MCF 10A (cell line): ENCODE measurements around the gene ORAI1. TPM values are rescaled to one million over a fixed set of nuclear protein-coding genes. Genes with fewer than 3 reads are reported as not detected.
"Not testable (repeated sequence)": the region's sequence is repeated elsewhere in the genome, so short reads cannot be mapped to it uniquely, and the experiment has no call there.

Source experiments
- BruUV-seq: library from RNA; stranded (reverse); fragments of 400-500 nt; replicated peaks from 2 replicates; lab custom pipeline; 2021; lab: Mats Ljungman, UMichigan
- CTCF ChIA-PET: fragments of 300-600 bp; sonication (Branson Sonifier 250); formaldehyde crosslinking; extraction: SDS; loops from one replicate; lab custom pipeline; 2021; ENCODE audit warnings: antibody characterized with exemption, inconsistent platforms; lab: Yijun Ruan, JAX
- POLR2A ChIA-PET: fragments of 300-600, 350-650 bp; sonication (Branson Sonifier 250); formaldehyde crosslinking; extraction: SDS; loops from one replicate; lab custom pipeline; 2020; ENCODE audit warnings: antibody characterized with exemption, inconsistent platforms; lab: Yijun Ruan, JAX
- DNase-seq: peaks from one replicate; pipeline ENCODE4 v3.0.0-alpha.2; 2018; ENCODE audit not compliant: unreplicated experiment
- H3K27ac Mint-ChIP-seq: one replicate; pipeline ENCODE4 v1.8.0; 2022; ENCODE audit warnings: mild to moderate bottlenecking, low read depth, mixed read lengths; ENCODE audit not compliant: unreplicated experiment
- H3K27me3 Mint-ChIP-seq: one replicate; pipeline ENCODE4 v1.8.0; 2022; ENCODE audit warnings: mixed read lengths; ENCODE audit not compliant: insufficient read depth, unreplicated experiment
- H3K36me3 Mint-ChIP-seq: one replicate; pipeline ENCODE4 v1.8.0; 2022; ENCODE audit warnings: mild to moderate bottlenecking, moderate library complexity, mixed read lengths; ENCODE audit not compliant: insufficient read depth, unreplicated experiment
- H3K4me1 Mint-ChIP-seq: one replicate; pipeline ENCODE4 v1.8.0; 2022; ENCODE audit warnings: mixed read lengths; ENCODE audit not compliant: insufficient read depth, unreplicated experiment
- H3K4me3 Mint-ChIP-seq: one replicate; pipeline ENCODE4 v1.8.0; 2022; ENCODE audit warnings: mild to moderate bottlenecking, moderate library complexity, mixed read lengths; ENCODE audit not compliant: unreplicated experiment
- H3K9me3 Mint-ChIP-seq: one replicate; pipeline ENCODE4 v1.8.0; 2022; ENCODE audit warnings: mixed read lengths; ENCODE audit not compliant: unreplicated experiment
- intact Hi-C: fragments of 100-400 bp; cut with micrococcal nuclease; formaldehyde crosslinking; loops from 2 replicates; pipeline ENCODE4 v1.14.1; 2022
- total RNA-seq: library from RNA; stranded (reverse); gene quantifications from 2 replicates; pipeline ENCODE4 v1.2.3, GENCODE V29; 2022
- TF ChIP-seq, protein P1 (sequence below): fragments of 200-600 bp; IDR thresholded peaks from one replicate; pipeline ENCODE4 v1.8.0; 2022; ENCODE audit warnings: antibody characterized with exemption, mild to moderate bottlenecking; ENCODE audit not compliant: unreplicated experiment

Gene ORAI1
- total RNA-seq, 1 experiment from 2014 or later: 16.3 TPM

DNA sequence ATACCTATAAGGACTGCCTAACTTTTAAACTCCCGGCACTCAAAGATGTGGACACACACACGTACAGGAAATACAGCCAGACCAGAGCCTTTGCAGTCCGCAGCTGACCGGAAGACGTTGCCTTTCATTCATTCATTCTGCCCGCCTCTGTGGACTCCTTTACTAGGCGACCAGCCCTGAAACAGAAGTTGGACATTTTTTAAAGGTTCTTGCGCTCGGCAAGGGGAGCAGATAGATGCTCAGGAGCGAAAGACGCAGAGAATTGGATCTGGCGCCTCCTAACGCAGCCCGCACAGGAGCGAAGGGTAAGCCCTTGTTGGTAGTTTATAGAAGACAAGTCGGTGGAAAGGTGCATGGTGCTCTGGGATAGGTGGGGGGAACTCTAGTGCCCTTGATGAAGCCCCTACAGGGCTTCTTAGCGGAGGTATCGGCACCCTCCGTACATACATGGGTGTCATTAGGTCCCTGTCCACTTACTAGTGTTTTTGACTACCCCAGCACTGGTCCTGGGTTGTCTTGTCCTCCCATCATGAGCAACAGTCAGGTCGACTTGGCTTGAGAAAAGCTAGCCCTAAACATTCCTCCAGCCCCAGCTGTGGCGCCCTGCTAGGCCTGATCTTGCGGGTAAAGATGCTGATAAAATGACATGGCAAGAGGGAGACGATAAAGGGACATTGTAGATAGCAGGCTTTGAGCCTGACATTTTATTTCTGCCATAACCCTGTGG lies 45.2 kb upstream of the ORAI1 start, which contains the start of gene KDM2B:
KDM2B (minus strand) TSS at position 65 of the 727 bp plus-strand sequence. CDS start 112 bp downstream, outside the sequence.
- Mint-ChIP-seq H3K4me3 (peak within 1 kb of the TSS; percentile 80), H3K27ac (peak within 1 kb of the TSS; percentile 91), H3K9me3 (no peaks in the 10 kb centered on the region), H3K27me3 (no peaks in the 10 kb centered on the region), H3K36me3 (peaks cover 2% of the 10 kb centered on the region), H3K4me1 (no peaks in the 10 kb centered on the region)
- intact Hi-C loops: no loop called here
- CTCF ChIA-PET: interaction anchor here (0.6 to 1.2 kb wide), 2 partner anchors 44 to 1499 kb away, joined by 3 to 5 read pairs; no protein-coding TSS in a partner anchor
- no peak for DNase-seq
- POLR2A ChIA-PET: interaction anchor here (0.6 to 1.1 kb wide), 4 partner anchors 10 to 142 kb away, joined by 3 to 4 read pairs (median 3); no protein-coding TSS in a partner anchor
- TF ChIP-seq, protein P1, sequence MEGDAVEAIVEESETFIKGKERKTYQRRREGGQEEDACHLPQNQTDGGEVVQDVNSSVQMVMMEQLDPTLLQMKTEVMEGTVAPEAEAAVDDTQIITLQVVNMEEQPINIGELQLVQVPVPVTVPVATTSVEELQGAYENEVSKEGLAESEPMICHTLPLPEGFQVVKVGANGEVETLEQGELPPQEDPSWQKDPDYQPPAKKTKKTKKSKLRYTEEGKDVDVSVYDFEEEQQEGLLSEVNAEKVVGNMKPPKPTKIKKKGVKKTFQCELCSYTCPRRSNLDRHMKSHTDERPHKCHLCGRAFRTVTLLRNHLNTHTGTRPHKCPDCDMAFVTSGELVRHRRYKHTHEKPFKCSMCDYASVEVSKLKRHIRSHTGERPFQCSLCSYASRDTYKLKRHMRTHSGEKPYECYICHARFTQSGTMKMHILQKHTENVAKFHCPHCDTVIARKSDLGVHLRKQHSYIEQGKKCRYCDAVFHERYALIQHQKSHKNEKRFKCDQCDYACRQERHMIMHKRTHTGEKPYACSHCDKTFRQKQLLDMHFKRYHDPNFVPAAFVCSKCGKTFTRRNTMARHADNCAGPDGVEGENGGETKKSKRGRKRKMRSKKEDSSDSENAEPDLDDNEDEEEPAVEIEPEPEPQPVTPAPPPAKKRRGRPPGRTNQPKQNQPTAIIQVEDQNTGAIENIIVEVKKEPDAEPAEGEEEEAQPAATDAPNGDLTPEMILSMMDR: no peak
- no TSS peak for BruUV-seq

DNA sequence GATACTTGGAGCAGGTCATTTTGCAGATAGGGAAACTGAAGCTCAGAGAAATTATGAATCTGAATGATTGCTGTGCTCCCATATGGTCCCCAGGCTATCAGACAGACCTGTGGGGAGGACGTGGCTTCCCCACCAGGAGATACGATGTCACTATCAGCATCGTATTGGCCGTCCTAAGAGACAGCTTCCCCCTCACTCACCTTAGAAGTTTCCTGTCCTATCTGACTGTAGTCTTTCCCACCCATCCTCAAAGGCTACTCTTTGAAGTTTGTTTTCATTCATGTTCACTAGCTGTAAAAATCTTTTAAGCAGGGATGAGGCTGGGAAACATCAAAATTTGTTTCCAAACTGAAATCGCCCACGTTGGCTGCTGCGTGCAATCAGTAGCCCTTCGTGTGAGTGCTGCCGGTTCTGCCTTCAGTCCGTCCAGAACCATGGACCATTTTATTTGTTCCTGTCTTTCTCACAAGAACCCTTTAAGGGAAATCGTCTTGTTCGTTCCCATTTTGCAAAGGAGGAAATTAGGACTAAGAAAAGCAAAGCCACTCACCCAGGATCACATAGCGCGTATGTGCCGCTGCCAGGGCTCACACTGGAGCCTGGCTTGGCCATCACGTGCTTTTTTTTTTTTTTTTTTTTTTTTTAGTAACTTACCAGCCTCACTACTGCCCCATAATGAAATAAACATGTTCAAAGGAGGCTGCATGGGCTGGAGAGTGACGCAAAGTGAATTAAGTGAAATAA lies 44.5 kb upstream of the ORAI1 start:
- H3K4me1 Mint-ChIP-seq: no peaks in the 10 kb centered on the region
- H3K4me3 Mint-ChIP-seq: no peak overlapping the region
- BruUV-seq: no TSS peak
- intact Hi-C loops: no loop called here
- ChIA-PET CTCF (interaction anchor here (0.6 to 1.2 kb wide), 3 partner anchors 32 to 137 kb away, joined by 3 to 5 read pairs (median 3); no protein-coding TSS in a partner anchor), POLR2A (no interaction called here)
- no peaks in the 10 kb centered on the region for H3K36me3 Mint-ChIP-seq
- TF ChIP-seq, protein P1: no peak
- no peak for DNase-seq
- H3K27me3 Mint-ChIP-seq: no peaks in the 10 kb centered on the region
- no peaks in the 10 kb centered on the region for H3K9me3 Mint-ChIP-seq
- no peak overlapping the region for H3K27ac Mint-ChIP-seq

DNA sequence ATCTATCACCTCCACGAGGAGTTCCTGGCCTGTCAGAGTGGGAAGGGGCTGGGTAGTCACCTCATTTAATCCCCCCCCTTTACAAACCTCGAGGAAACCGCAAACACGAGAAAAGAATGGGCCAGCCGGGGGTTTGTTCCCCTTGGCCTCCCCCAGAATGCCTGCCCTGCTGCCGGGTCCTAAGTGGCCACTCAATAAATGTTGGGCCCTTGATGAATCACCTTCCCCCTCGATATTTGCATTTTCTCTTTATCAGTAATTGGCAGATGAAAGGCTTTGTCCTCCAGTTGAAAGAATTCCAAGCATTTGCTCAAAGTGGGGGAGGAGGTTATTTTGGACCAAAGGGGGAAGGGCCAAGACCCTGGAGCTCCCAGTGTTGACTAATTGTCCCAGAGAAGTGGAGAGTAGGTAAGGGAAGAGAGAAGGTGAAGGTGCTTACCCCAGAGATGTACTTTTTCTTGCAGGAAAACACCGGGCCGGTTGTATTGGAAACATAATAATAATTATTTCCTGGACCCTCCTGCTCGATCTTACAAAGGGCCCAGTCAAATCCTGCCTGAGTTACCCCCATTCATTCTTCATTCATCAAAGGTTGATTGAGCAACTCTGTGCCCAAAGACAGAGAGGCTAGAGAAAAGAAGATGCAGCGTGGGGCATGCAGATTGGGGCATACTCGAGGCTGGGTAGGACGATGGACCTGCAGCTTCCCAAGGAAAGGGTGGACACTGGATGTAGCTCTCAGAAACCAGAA lies 43.6 kb upstream of the ORAI1 start:
- POLR2A ChIA-PET: interaction anchor here (0.6 to 0.7 kb wide), 2 partner anchors 18 to 1145 kb away, joined by 3 read pairs; no protein-coding TSS in a partner anchor
- no TSS peak for BruUV-seq
- H3K9me3 Mint-ChIP-seq: no peaks in the 10 kb centered on the region
- H3K4me3 Mint-ChIP-seq: no peak overlapping the region
- TF ChIP-seq, protein P1: no peak
- intact Hi-C loops: no loop called here
- H3K27me3 Mint-ChIP-seq: no peaks in the 10 kb centered on the region
- H3K27ac Mint-ChIP-seq: no peak overlapping the region
- no peak for DNase-seq
- CTCF ChIA-PET: interaction anchor here (0.6 to 1.2 kb wide), 4 partner anchors 31 to 138 kb away, joined by 3 to 5 read pairs (median 4); no protein-coding TSS in a partner anchor
- H3K4me1 Mint-ChIP-seq: no peaks in the 10 kb centered on the region
- H3K36me3 Mint-ChIP-seq: no peaks in the 10 kb centered on the region

DNA sequence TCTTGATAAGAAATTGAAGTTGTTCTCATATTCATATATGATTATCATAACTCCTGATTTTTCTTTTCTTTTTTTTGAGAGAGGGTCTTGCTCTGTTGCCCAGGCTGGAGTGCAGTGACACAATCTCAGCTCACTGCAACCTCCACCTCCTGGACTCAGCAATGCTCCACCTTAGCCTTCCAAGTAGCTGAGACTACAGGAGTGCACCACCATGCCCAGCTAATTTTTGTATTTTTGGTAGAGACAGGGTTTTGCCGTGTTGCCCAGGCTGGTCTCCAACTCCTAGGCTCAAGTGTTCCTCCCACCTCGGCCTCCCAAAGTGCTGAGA lies 43.0 kb upstream of the ORAI1 start:
- BruUV-seq, H3K4me3 Mint-ChIP-seq, H3K36me3 Mint-ChIP-seq, DNase-seq, H3K27me3 Mint-ChIP-seq, H3K4me1 Mint-ChIP-seq, H3K27ac Mint-ChIP-seq, intact Hi-C loops, H3K9me3 Mint-ChIP-seq: not testable (repeated sequence)
- ChIA-PET CTCF (interaction anchor here (0.6 to 0.8 kb wide), 2 partner anchors 81 to 99 kb away, joined by 3 to 5 read pairs; no protein-coding TSS in a partner anchor), POLR2A (interaction anchor here (0.7 kb wide), 1 partner anchor 1146 kb away, joined by 3 read pairs; no protein-coding TSS in a partner anchor)

DNA sequence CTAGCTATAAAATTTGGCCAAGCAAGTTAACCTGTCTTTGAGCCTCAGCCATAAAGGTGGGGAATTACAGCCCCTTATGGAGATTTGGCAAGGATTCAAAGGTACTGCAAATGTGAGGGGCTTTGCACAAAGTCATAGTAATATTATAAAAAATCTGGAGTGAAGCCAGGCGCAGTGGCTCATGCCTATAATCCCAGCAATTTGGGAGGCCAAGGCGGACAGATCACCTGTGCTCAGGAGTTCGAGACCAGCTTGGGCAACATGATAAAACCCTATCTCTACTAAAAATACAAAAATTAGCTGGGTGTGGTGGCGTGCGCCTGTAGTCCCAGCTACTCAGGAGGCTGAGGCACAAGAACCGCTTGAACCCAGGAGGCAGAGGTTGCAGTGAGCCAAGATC lies 41.4 kb upstream of the ORAI1 start:
- BruUV-seq, DNase-seq, POLR2A ChIA-PET, H3K4me1 Mint-ChIP-seq, H3K27ac Mint-ChIP-seq, H3K27me3 Mint-ChIP-seq, H3K4me3 Mint-ChIP-seq, H3K9me3 Mint-ChIP-seq, intact Hi-C loops, H3K36me3 Mint-ChIP-seq: not testable (repeated sequence)
- CTCF ChIA-PET: interaction anchor here (0.6 to 1.1 kb wide), 2 partner anchors 13 to 33 kb away, joined by 3 to 4 read pairs; no protein-coding TSS in a partner anchor
